ENCODE results near the gene OXLD1.
A peak's percentile ranks its signal among the peaks of the same experiment; 100 is the strongest.

DNA sequence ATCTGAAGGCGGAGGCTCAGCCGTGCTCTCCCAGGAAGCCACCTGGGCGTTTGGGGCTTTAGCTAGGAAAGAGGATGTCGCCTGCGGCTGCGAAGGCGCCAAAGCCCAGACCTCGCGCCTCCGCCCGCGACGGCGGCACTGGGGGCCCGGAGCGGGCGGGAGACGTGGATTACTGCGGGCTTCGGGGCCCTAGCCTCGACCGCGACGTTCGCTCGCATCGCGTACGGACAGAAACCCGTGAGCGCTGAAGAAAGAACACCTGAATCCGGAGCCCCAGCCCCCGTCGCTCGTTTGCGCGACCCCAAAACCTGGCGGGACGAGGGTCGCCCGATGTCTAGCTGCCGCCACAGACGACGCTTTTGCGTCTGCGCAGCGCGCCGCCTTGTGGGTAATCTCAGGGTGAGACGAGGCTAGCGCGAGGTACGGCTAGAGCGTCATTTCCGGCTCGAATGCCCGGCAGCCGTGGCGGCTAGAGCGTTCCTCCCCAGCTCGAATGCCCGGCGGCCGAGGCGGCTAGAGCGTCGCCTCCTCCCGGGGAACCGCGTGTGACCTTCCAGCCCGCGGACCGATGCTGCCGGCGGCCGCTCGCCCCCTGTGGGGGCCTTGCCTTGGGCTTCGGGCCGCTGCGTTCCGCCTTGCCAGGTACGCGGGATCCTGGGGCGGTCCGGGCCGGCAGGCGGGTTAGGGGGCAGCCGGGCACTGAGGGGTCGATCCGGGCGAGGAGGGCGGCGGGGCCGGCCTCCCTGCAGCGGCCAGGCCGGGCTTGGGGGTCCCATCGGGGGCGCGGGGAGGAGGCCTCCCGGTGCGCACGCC is 36.7 kb upstream of the OXLD1 start, which contains the start of gene MRPL12:
- TF ChIP-seq JUND (IDR thresholded peaks at IDR 0.05) = no peak
- TF ChIP-seq, protein P1, sequence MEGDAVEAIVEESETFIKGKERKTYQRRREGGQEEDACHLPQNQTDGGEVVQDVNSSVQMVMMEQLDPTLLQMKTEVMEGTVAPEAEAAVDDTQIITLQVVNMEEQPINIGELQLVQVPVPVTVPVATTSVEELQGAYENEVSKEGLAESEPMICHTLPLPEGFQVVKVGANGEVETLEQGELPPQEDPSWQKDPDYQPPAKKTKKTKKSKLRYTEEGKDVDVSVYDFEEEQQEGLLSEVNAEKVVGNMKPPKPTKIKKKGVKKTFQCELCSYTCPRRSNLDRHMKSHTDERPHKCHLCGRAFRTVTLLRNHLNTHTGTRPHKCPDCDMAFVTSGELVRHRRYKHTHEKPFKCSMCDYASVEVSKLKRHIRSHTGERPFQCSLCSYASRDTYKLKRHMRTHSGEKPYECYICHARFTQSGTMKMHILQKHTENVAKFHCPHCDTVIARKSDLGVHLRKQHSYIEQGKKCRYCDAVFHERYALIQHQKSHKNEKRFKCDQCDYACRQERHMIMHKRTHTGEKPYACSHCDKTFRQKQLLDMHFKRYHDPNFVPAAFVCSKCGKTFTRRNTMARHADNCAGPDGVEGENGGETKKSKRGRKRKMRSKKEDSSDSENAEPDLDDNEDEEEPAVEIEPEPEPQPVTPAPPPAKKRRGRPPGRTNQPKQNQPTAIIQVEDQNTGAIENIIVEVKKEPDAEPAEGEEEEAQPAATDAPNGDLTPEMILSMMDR (IDR thresholded peaks at IDR 0.05 in 2 of 3, conservative IDR thresholded peaks at IDR 0.05 in 1 of 3; ENCODE audit: borderline replicate concordance in 1 of 3, insufficient read depth in 1 of 3, low read depth in 2 of 3, low read length in 2 of 3) = no peak
- peak; percentile 84; the same call in 1 of the 2 replicates for TF ChIP-seq CBX3 (IDR thresholded peaks at IDR 0.05; ENCODE audit: low read depth)
- no peak for TF ChIP-seq RAD21 (IDR thresholded peaks at IDR 0.05; ENCODE audit: low read depth)
- no peak for TF ChIP-seq ZNF274 (IDR thresholded peaks at IDR 0.05; ENCODE audit: low read depth, low read length)
- TF ChIP-seq POLR2A (IDR thresholded peaks at IDR 0.05; ENCODE audit: borderline replicate concordance, extremely low read depth, insufficient read depth, insufficient read length) = peak; percentile 91
- TF ChIP-seq SP1 (IDR thresholded peaks at IDR 0.05; ENCODE audit: low read depth) = no peak; the same call in 1 of the 2 replicates

Data from HCT116 (cell line).